Measurements from ENCODE around the gene GUCD1. TPM values are rescaled to one million over a fixed set of nuclear protein-coding genes. Genes with fewer than 3 reads are reported as not detected.

Gene GUCD1
- total and polyA plus RNA-seq, 2 of the 13 experiments (the other 11 are each of a cell fraction or from before 2014, with no cell fraction given): 128 to 245 TPM

DNA sequence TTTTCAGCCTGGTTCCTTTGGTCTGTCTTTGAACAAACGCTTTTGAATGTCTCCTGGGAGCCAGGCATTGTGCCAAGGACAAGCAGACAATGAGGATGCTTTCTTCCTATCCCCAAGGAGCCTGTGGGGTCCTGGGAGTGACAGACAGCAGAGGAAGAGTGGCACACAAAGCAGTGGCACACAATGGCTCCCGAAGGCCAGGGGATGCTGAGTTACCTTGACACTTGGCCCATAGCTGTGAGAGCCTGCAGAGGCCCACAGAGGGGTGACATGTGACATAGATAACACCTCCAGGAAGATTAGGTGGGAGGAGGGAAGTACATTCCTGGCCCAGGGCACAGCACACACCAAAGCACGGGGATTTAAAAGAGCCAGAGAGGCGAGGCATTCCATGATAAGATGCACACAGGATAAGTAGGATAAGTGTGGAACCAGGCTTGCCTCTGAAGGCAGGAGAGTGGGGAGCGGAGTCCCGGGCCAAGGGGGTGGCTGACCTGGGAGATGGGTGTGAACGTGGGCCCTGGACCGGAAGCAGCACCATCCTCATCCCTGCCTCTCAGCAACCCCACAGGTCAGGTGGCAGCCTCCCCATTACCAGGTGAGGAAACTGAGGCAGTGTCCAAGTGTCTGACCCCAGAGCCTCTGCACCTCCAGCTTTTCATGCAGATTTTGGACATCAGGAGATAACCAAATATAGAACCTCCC, 53.5 kb downstream of the GUCD1 start (continued):
- TF ChIP-seq FOXA3 (CRISPR knock-in tag; IDR thresholded peaks at IDR 0.05) (no peak), HNF4A (CRISPR knock-in tag; IDR thresholded peaks at IDR 0.05) (peak; percentile 44), ZFY (CRISPR knock-in tag; IDR thresholded peaks at IDR 0.05) (0 out of 2 replicates have a peak, but pooled peaks have one; percentile 11), HDAC2 (CRISPR knock-in tag; IDR thresholded peaks at IDR 0.05) (peak; percentile 29; the same call in 1 of the 2 replicates), RXRB (CRISPR knock-in tag; IDR thresholded peaks at IDR 0.05; ENCODE audit: borderline replicate concordance) (peak; percentile 60; the same call in 1 of the 2 replicates), SP4 (CRISPR knock-in tag; IDR thresholded peaks at IDR 0.05) (0 out of 2 replicates have a peak, but pooled peaks have one; percentile 28), NRL (CRISPR knock-in tag; IDR thresholded peaks at IDR 0.05; ENCODE audit: borderline replicate concordance) (no peak), ZNF143 (CRISPR knock-in tag; IDR thresholded peaks at IDR 0.05) (no peak), ETV5 (CRISPR knock-in tag; IDR thresholded peaks at IDR 0.05; ENCODE audit: borderline replicate concordance) (peak; percentile 27; the same call in 1 of the 2 replicates), SP1 (IDR thresholded peaks at IDR 0.05) (no peak), SP1 (CRISPR knock-in tag; IDR thresholded peaks at IDR 0.05) (peak; percentile 12; the same call in 1 of the 2 replicates), BRD4 (CRISPR knock-in tag; IDR thresholded peaks at IDR 0.05) (no peak), SSRP1 (CRISPR knock-in tag; IDR thresholded peaks at IDR 0.05) (no peak), NFIB (CRISPR knock-in tag; IDR thresholded peaks at IDR 0.05; ENCODE audit: borderline replicate concordance) (no peak), RORA (CRISPR knock-in tag; IDR thresholded peaks at IDR 0.05) (no peak), ZNF776 (CRISPR knock-in tag; IDR thresholded peaks at IDR 0.05) (no peak), EP300 (IDR thresholded peaks at IDR 0.05; ENCODE audit: low read depth in 2 of 2, low read length in 2 of 2) (peak in 1 of 2 experiments; percentile 34; a peak in 1 of 4 replicates), EP300 (CRISPR knock-in tag; IDR thresholded peaks at IDR 0.05; ENCODE audit: borderline replicate concordance) (peak; percentile 26), HOXA3 (CRISPR knock-in tag; IDR thresholded peaks at IDR 0.05) (peak; percentile 36; the same call in 1 of the 2 replicates), PPARG (CRISPR knock-in tag; conservative IDR thresholded peaks at IDR 0.05) (peak; percentile 81), TARDBP (CRISPR knock-in tag; IDR thresholded peaks at IDR 0.05) (no peak)
- TF ChIP-seq, protein P1, sequence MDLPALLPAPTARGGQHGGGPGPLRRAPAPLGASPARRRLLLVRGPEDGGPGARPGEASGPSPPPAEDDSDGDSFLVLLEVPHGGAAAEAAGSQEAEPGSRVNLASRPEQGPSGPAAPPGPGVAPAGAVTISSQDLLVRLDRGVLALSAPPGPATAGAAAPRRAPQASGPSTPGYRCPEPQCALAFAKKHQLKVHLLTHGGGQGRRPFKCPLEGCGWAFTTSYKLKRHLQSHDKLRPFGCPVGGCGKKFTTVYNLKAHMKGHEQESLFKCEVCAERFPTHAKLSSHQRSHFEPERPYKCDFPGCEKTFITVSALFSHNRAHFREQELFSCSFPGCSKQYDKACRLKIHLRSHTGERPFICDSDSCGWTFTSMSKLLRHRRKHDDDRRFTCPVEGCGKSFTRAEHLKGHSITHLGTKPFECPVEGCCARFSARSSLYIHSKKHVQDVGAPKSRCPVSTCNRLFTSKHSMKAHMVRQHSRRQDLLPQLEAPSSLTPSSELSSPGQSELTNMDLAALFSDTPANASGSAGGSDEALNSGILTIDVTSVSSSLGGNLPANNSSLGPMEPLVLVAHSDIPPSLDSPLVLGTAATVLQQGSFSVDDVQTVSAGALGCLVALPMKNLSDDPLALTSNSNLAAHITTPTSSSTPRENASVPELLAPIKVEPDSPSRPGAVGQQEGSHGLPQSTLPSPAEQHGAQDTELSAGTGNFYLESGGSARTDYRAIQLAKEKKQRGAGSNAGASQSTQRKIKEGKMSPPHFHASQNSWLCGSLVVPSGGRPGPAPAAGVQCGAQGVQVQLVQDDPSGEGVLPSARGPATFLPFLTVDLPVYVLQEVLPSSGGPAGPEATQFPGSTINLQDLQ (CRISPR knock-in tag; IDR thresholded peaks at IDR 0.05): no peak
- TF ChIP-seq, protein P2, sequence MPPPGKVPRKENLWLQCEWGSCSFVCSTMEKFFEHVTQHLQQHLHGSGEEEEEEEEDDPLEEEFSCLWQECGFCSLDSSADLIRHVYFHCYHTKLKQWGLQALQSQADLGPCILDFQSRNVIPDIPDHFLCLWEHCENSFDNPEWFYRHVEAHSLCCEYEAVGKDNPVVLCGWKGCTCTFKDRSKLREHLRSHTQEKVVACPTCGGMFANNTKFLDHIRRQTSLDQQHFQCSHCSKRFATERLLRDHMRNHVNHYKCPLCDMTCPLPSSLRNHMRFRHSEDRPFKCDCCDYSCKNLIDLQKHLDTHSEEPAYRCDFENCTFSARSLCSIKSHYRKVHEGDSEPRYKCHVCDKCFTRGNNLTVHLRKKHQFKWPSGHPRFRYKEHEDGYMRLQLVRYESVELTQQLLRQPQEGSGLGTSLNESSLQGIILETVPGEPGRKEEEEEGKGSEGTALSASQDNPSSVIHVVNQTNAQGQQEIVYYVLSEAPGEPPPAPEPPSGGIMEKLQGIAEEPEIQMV (CRISPR knock-in tag; IDR thresholded peaks at IDR 0.05; ENCODE audit: low read depth): peak; percentile 46; the same call in 1 of the 2 replicates
- TF ChIP-seq, protein P3, sequence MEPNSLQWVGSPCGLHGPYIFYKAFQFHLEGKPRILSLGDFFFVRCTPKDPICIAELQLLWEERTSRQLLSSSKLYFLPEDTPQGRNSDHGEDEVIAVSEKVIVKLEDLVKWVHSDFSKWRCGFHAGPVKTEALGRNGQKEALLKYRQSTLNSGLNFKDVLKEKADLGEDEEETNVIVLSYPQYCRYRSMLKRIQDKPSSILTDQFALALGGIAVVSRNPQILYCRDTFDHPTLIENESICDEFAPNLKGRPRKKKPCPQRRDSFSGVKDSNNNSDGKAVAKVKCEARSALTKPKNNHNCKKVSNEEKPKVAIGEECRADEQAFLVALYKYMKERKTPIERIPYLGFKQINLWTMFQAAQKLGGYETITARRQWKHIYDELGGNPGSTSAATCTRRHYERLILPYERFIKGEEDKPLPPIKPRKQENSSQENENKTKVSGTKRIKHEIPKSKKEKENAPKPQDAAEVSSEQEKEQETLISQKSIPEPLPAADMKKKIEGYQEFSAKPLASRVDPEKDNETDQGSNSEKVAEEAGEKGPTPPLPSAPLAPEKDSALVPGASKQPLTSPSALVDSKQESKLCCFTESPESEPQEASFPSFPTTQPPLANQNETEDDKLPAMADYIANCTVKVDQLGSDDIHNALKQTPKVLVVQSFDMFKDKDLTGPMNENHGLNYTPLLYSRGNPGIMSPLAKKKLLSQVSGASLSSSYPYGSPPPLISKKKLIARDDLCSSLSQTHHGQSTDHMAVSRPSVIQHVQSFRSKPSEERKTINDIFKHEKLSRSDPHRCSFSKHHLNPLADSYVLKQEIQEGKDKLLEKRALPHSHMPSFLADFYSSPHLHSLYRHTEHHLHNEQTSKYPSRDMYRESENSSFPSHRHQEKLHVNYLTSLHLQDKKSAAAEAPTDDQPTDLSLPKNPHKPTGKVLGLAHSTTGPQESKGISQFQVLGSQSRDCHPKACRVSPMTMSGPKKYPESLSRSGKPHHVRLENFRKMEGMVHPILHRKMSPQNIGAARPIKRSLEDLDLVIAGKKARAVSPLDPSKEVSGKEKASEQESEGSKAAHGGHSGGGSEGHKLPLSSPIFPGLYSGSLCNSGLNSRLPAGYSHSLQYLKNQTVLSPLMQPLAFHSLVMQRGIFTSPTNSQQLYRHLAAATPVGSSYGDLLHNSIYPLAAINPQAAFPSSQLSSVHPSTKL (CRISPR knock-in tag; IDR thresholded peaks at IDR 0.05): peak; percentile 49
